Kidney tubule cell (primary cell): ENCODE measurements around the gene MOXD1.
"Not testable (repeated sequence)": the region's sequence is repeated elsewhere in the genome, so short reads cannot be mapped to it uniquely, and the experiment has no call there.

Source experiments
- DNase-seq: peaks from one replicate; pipeline ENCODE4 v3.0.0-alpha.2; 2018; ENCODE audit warnings: low spot score

Gene MOXD1

DNA sequence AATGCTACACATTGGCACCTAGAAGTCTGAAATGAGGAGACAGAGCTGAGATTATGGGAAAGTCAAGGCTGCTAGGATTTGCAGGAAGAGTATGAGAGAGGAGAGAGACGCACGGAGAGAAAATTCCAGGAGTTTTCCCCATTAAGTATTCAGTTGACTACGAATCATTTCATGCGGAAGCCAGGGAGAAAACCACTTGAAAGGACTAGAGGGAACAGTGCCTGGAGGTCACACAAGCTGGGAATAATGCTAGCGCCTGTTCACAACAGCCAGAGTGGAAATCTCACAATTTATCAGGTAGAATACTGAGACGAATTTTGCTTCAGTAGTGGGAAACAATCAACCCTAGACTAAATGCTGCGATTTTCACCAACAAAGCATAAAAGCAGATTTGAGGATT lies 118.6 kb downstream of the MOXD1 start:
- no peak for DNase-seq

DNA sequence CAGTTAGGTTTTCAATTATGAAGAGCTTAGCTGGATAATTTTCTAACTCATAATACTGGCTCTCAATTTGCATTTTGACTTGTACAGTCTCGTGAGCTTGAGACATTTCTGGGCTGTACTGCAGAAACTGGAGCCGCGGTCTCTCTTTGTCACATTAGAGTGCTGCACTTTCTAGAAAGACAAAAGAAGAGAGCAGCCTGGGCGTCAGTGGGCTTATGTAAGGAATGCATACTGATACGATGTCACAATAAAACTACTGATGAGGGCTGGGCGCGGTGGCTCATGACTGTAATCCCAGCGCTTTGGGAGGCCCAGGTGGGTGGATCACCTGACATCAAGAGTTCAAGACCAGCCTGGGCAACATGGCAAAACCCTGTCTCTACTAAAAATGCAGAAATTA lies 120.8 kb downstream of the MOXD1 start:
- no peak for DNase-seq

DNA sequence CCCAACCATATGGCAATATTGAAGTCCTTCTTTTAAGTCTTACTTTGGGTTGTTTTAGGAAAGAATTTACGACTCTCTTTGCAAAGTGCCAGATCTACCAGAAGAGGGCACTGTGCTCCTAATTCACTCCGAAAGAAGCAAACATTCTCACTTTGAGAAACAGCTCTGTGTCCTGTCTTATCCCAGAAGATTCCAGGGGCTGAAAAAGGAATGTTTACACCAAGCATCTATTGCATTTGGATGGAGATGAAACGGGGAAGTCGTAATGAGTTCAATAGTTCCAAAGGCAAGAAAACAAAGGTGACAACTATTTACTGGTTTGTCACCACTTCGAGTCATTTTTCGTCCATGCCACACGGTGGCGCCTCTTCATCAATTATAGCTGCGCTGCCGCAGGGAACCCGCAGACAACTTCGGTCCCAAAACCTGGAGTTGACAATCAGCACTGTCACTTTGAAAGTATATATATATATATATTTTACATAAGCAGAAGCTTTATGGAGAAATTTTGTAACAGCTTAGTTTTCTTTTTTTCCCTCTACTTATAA lies 121.6 kb downstream of the MOXD1 start:
- DNase-seq, result peak; percentile 76

DNA sequence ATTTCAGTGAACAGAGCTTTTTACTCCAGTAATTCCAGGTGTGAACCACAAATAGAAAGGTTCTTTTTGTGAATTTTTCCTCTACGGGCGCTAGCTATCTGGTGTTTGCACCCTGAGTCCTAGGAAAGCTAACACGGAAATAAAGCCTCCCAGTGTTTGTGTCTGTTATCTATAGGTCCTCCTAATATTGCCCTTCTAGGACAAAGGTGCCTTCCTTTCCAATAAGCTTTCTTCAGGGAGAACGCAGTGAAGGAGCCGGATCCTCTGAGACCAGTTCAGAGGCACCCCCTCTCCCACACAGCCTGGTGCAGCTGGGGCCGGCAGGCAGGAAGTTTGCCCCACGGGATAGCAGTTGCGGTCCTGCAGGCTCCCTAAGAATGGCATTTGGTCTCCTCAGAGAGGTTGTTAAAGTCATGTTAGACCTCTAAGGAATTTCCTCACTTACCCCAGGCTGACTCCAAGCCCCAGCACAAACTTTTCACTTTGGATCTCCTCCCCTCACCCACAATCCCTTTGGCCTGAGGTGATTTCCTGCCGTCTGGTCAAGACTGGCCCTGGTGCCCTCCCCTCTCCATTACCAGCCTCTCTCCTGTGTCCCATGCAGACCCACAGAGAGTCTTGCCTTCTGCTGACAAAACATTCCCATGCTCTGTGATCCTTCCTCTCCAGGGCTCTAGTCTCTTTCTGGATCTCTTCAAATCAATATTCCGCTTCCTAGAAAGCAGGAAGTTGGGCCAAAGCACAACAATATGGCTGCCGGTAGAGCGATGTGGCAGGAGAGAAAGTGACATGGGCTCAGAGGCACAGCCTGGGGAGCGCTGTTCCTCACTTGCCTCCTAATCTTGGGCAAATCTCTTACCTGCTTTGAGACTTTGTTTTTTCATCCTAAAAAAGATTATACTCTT lies 126.0 kb downstream of the MOXD1 start:
- DNase-seq, result no peak

DNA sequence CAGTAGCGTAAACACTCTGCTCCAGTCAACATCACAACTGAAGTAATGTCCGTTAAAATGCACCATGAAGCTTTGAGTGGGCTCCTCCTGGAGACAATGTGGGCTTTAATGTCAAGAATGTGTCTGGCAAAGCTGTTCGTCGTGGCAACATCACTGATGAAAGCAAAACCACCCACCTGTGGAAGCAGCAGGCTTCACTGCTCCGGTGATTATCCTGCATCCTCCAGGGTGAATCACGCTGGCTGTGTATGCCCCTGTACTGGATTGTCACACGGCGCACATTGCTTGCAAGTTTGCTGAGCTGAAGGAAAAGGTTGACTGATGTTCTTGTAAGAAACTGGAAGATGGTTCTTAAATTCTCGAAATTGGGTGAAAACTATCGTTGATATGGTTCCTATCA lies 128.5 kb downstream of the MOXD1 start:
- DNase-seq, result peak; percentile 73

DNA sequence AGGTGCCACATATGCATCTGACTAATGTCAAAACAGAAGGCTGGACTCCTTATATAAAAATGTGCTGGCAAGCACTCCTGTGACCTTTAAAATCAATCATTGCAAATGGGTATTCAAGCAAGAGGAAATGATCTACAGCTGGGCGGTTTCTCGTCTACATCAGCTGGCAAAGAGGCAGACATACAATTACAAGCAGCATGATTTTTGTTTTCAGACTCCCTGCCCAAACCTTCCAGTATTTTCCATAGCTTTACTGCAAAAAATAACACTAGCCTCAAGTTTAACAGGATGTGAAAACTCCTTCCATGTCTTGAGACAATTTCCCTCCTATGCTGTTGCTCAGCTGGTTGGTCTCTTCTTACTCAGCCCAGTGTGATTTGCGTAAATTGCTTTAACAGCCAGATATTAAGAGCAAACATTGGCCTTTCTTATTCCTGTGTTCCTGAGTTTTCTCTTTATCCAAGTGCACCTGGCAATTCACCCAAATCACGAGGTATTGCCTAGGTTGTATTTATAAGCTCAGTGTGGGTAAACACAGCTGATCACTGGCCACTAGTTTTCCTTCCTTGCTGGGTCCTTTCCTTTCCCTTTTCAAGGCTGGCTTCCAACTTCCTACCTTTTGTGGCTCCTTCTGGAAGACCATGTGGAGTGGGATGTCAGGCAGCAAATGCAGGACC lies 130.4 kb downstream of the MOXD1 start:
- peak; percentile 51 for DNase-seq

DNA sequence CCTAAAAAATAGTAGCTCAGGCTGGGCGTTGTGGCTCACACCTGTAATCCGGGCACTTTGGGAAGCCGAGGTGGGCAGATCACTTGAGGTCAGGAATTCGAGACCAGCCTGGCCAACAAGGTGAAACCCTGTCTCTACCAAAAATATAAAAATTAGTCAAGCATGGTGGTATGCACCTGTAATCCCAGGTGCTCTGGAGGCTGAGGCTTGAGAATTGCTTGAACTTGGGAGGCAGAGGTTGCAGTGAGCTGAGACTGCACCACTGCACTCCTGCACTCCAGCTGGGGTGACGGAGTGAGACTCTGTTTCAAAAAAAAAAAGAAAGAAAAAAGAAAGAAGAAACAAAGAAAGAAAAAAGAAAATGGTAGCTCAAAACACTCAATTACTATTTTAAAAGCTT lies 132.6 kb downstream of the MOXD1 start:
- not testable (repeated sequence) for DNase-seq

DNA sequence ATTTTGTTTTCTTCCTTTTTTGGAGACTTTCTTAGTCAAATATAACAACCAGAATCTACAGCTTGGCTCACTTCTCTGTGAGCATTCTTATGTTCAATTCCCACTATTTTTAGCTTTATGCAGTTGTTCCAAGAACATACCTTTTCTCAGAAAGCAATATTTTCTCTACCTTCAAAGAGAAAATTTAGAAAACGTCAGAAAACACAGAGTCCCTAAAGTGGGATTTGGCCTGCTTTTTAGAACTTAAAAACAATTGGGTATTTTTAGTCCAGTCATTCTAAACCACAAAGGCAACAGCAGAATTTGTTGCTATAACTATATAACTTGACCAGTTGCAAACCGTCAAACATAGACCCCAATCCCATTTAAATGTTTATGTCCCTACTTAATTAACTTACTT lies 133.1 kb downstream of the MOXD1 start:
- DNase-seq, result no peak

DNA sequence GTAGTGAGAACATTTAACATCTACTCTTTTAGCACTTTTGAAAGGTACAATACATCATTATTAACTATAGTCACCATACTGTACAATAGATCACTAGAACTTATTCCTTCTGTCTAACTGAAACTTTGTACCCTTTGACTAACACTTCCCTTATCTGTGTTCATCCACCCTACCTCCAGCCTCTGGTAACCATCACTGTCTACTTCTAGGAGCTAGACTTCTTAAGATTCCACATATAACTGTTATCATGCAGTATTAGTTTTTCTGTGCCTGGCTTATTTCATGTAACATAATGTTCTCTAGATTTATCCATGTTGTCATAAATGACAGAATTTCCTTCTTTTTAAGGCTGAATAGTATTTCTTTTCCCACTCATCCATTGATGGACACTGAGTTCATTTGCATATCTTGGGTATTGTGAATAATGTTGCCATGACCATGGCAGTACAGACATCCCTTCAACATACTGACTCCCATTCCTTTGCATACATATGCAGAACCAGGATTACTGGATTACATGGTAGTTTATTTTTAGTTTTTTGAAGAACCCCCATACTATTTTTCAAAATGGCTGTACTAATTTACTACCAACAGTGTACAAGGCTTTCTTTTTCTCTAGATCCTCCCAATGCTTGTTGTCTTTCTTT lies 135.7 kb downstream of the MOXD1 start:
- no peak for DNase-seq

DNA sequence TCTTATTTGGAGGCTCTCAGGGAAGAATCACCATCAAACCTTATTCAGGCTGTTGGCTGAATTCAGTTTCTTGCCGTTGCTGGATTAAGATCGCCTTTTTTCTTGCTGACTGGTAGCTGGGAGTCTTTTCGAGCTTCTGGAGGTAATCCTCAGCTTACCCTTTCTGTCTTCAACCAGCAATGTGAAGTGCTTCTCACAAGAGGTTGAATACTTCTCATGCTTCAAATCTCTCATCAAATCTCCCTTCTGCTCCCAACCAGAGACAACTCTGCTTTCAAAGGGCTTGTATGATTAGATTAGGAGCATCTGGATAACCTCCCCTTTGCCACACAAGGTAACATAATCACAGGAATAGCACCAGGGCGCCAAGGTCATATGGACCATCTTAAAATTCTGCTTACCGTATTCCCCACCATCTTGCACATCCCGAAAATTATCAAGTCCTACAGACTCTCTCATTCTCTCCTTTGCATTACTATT lies 137.2 kb downstream of the MOXD1 start:
- DNase-seq, result no peak

DNA sequence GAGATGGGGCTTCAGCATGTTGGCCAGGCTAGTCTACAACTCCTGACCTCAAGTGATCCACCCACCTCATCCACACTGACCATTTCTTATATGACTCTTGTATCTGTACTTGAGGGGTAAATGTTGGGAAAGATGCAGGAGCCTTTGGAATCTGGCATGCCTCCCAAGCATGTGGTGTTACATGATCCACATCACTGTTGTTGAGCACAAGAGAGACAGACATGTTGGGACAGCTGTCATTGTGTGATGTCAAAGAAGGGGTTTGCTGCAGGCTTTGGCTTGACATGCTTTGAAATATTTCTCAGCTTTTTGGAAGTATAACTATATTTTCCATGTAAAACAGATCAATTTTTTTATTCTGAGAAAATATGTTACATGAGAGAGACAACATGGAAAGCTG lies 139.9 kb downstream of the MOXD1 start:
- DNase-seq, result no peak

DNA sequence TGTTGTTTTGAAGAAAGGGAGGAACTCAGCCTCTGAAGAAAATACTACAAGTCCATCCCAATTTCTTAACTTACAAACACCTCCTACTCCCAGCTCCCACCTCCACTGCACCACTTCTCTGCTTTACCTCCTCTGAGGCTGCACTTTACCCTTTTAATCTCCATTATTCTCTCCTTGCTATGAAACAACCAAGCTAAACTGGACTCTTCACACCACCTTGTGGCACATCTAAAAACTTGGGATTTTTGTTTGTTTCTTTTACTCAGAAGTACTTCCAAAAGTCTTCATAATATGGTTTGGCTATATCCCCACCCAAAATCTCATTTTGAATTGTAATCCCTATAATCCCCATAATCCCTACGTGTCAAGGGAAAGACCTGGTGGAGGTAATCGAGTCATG lies 142.2 kb downstream of the MOXD1 start:
- peak; percentile 11 for DNase-seq

DNA sequence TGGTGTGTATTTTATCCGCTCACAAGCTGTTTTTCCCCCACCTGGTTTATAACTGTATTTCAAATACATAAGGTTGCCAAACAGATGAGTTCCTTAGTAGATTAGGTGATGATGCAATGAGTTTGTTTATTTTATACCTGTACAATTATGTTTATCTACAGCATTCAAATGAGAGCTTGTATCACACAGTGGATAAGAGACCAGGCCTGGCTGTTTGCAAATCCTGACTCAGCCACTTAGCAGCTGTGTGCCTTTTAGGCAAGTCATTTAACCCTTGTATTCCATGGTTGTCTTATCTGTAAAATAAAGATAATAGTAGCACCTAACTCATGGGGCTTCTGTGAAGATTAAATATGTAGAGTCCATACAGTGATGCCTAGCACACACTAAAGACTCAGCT lies 143.7 kb downstream of the MOXD1 start:
- DNase-seq, result no peak

DNA sequence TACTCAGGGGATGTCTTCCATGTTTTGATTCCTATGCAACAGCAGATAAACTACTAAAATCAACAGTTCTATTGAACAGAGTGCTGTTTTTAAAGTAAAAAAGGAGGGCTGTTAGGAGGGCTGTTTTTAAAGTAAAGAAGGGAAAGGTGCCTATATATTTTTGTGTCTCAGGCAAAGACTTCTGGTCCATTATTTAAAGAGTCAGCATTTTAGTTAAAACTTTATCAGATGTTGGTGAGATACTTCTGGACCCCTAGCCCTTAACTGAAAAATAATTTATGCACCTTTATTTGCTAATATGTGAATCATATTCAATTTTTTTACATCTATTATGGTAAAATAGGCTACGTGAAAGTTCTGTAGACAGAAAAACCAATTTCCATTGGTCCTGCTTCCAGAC lies 144.8 kb downstream of the MOXD1 start:
- DNase-seq, result no peak

DNA sequence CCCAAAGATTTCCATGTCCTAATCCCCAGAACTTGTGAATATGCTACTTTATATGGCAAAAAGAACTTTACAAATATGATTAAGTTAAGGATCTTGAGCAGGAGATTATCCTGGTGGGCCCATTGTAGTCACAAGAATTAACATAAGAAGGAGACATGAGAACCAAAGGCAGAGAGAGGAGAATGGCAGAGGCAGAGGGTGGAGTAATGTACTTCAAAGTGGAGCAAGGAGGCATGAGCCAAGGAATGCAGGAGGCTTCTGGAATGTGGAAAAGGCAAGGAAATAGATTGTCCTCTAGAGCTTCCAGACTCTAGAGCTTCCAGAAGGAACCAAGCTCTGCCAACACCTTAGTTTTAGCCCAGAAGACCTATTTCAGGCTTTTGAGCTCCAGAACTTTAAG lies 147.4 kb downstream of the MOXD1 start:
- DNase-seq, result no peak

DNA sequence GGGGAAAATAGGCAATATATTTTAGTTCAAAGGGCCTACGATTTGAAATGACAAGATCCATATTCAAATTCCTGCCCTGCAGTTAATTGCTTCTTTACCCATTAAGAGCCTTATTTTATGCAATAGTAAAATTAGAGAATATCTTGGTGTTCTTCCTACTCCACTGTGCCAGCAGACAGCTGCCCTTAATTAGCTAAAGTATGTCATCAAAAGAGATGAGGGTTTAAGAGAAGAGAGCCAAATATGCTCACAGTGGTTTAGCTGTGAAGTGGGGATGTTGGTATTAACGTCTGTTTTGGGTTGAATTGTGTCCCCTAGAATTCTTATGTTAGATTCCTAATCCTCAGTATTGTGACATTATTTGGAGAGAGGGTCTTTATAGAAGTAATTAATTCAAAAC lies 148.1 kb downstream of the MOXD1 start:
- DNase-seq, result no peak

DNA sequence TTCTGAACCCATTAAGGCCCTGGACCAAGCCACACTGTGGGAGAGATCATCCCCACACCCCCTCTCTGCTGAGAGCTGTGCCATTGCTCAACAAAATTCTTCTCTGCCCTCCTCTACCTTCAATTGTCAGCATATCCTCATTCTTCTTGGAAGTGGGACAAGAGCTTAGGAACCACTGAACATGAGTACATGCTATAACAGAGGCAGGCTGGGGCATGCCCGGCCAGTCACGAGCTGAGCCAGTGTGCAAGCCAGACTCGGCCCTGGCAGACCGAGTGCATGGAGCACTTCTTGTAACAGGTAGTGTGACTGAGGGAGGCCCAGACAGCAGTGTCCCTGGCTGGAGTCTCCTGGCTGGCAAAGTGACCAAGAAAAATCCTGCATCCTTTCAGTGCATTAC lies 149.2 kb downstream of the MOXD1 start:
- no peak for DNase-seq

DNA sequence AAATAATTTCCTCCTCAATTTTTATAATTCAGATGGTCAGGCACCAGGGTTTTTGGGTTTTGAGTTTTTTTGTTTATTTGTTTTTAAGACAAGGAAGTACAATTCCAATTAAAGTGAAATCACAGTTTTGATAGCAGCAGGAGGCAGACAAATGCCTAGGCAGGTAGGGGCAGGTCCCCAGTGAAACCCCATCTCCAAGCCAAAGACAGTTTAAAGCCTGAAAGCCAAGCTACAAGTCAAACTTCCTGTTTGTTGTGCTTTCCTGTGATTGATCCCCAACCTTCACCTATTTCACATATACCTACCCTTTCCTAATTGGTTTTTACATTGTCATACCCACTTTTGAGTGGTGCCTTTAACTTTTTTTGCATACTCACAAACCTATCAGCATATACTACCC lies 149.6 kb downstream of the MOXD1 start:
- no peak for DNase-seq

DNA sequence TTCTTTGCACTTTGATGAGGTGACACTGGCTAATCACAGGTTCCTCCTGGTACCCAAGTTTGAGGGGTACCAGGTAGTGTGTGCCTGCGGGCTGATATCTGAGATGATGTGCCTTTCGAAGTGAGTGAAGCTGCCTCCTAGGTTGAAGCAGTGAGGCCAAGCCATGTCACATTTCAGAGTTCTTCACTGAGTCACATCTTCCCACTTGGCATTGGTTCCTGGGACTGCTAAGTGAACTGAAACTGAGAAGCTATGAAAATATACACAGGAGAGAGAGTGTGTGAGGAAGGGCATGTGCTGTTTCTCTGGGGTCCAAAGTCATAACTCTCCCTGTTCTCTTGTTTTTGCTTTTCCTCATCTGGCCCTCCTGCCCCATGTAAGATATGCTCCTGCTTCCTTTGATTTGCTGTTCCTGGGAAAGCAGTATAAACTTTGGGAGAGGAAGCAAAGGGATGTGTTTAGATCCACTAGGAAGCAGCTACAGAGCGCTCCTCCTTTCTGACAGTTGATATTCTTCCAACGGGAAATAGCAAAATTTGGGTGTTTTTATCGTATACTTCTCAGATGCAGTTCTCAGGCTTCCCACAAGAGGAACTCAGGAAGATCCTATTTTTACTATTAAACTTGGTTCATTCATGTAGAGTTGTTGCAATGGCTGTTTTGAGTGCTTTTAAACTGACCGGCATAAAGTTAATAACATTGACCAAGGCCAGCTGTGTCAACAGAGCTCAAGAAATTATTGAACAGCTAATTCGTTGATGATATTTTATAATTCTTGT lies 153.7 kb downstream of the MOXD1 start:
- DNase-seq, result peak; percentile 16

DNA sequence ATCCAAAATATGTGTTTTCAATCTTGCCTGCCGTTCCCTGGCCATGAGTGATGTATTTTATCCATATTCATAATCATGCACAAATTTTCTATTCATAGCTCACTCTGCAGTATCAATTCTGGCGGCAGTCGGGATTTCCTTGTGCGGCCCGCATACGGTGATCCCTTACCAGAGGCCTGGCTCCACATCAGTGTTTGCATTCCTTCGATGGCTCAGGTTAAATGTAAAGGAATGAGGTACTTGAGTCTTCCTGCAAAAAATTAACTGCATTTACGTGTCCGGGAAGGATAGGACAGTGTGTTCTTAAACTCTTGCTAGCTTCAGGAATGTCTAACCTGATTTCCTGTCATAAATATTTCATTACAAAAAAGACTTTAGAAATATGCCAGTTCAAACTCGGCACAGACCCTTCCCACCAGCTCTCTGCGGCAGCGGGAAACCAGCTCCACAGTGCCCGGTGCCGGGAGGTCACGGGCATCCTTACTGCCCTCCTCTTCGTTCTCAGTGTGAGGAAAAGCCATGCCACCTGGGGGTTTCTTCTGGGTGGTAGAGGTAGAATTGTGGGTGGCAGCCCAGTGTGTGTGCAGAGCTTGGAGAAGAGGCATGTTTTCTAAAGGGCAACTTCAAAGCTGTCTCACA lies 154.5 kb downstream of the MOXD1 start:
- no peak for DNase-seq

DNA sequence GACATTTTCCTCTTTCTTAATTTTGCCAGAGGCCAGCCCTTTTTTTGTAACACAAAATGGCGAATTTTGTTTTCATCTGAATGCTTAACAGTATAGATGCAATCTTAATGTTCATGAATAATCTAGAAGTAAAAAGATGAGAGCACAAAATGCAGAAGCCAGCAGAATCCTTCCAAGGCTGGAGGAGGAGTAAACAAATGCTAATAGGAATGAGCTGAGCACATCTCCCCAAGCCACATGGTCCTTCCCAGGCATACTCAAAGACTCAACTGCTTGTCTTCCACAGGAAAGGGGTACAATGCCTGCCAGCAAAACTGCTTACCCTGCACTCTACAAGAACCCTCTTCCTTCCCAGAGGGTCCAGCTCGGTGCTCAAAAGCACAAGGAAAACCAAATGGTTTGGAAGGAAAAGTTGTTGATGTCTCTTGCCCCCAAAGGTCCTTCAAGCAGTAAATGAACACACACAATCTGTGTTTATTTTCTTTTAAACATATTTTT lies 155.1 kb downstream of the MOXD1 start:
- no peak for DNase-seq
